Subcutaneous adipose tissue (tissue), 4 donors: Measurements from ENCODE around the gene MAT1A. TPM values are rescaled to one million over a fixed set of nuclear protein-coding genes. Genes with fewer than 3 reads are reported as not detected.

ENCODE experiments used
- total RNA-seq, 4 donors: library from RNA; depleted of rRNA; stranded (reverse); fragments of >200 nt; gene quantifications; one replicate each; pipeline ENCODE4 v1.1.0, GENCODE V29; 2016
- TF ChIP-seq, protein P1 (sequence below): fragments of 450-650 bp; IDR thresholded peaks from one replicate; pipeline ENCODE4 v1.5.1; 2016; ENCODE audit warnings: low read depth, mild to moderate bottlenecking, control low read depth, antibody characterized with exemption, moderate library complexity

The MAT1A gene
- total RNA-seq, 4 donors from 2014 or later = not detected

- TF ChIP-seq, protein P1, sequence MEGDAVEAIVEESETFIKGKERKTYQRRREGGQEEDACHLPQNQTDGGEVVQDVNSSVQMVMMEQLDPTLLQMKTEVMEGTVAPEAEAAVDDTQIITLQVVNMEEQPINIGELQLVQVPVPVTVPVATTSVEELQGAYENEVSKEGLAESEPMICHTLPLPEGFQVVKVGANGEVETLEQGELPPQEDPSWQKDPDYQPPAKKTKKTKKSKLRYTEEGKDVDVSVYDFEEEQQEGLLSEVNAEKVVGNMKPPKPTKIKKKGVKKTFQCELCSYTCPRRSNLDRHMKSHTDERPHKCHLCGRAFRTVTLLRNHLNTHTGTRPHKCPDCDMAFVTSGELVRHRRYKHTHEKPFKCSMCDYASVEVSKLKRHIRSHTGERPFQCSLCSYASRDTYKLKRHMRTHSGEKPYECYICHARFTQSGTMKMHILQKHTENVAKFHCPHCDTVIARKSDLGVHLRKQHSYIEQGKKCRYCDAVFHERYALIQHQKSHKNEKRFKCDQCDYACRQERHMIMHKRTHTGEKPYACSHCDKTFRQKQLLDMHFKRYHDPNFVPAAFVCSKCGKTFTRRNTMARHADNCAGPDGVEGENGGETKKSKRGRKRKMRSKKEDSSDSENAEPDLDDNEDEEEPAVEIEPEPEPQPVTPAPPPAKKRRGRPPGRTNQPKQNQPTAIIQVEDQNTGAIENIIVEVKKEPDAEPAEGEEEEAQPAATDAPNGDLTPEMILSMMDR = no peak
Observed at GRCh38 chr10:80296942-80297341, 7.5 kb upstream of the MAT1A start.

DNA sequence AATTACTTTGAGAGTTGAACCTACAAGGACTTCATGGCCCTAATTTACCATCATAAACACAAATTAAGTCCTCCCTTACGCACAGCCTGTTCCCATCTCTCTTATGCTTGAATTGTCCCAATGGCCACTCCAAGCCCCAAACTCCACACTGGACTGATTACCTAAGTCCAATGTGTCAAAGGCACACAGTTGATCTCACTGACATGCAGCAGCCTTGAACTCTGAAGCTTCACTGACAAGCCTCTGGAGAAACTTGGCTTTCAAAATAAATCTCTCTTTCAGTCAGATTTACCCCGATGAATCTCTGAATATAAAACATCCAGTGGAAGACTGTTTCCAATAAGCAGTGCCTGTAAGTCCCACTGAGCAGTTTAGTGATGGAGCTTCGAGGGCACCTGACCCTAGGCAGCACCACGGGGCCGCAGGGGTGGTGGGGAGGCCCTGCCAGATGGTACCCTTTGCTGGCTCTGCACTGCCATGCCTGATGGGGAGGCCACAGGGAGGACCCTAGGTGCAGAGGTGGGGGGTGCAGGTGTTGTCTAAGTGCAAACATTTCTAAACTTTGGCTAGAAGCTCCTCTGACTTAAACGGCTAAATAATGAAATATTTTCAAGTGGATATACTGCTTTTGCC is 3.3 kb upstream of the MAT1A start:
- TF ChIP-seq, protein P1 = no peak

- TF ChIP-seq, protein P1 = no peak
Observed at GRCh38 chr10:80290474-80291220, 1.2 kb upstream of the MAT1A start.

DNA sequence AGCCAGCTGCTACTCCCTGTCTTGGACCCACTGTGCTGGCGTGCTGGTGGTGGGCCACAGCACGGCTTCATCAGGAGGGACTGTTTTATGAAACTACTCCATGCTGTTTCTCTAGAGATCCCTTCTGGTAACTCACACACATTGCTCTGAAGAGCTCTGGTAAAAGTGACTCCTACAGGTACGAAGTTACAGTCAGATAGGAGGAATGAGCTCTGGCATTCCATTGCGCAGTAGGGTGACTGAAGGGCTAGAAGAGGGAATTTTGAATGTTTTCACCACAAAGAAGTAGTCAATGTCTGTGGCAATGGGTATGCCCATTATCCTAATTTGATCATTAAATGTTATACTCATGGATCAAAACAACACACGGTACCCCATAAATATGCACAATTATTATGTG is 609 bp downstream of the MAT1A start:
- TF ChIP-seq, protein P1 = no peak

DNA sequence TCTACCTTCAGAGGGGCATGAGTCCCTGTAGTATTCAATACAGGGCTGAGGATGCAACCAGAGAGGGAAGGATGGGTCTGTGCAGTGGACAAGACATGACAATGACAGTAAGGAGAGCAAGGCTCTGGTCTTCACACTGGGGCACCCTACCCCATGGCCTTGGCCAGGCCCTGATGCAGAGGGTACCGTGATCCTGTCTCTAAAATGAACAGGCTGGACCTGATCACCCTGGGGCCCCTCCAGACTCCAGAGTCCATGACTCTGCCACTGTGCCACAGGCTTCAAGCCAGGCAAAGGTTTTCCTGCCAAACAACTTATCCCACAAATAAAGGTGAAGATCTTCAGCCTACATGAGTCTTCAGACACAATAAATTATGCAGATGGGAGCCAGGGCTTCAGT is 4.9 kb downstream of the MAT1A start:
- TF ChIP-seq, protein P1 = no peak

DNA sequence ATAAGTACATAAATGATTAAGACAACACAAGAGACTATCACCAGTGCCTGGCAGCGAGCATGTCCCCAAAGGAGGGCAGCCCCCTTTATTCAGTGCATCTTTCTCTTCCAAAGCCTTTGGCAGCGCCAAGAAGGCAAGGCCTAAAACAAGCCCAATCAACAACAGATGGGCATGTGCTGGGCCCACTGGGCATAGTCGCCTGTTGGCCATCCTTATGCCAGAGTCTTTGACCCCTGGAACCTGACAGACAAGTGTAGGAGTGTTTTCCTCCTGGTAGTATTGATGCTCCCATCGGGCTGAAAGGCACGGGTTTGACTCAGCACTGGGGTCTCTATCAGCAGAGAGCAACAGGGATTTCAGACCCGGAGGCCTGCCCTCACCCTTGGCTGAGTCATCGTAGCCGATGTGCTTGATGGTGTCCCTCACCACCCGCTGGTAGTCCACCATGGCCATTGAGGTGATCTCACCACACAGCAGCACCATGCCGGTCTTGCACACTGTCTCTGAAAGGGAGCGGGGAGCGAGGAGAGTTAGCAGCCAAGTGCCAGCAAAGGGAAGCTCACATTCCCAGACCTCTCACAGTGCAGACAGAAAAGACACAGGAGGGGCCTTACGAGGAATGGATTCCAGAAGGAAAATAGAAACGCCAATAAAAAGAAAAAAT is 5.8 kb downstream of the MAT1A start:
- TF ChIP-seq, protein P1 = no peak

DNA sequence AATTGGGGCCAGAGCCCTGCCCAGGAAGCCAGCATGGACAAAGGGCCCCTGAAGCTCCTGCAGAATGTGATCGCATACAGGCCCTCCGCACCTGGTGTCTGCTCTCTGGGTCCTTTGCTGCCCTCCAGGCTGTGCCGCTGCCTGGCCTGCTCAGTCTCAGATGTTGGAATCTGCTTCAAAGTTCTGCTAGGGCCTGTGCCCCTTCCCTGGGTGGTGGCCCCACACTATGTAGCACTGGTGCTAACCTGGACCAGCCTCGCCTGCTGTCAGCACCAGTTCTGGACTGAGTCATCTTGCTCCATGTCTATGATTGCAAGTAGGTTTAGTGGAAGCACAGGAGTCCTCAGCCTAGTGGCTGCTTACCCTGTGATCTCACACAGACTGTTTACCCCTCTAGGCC is 6.3 kb downstream of the MAT1A start:
- TF ChIP-seq, protein P1 = no peak
